Astrocyte of the spinal cord (primary cell): ENCODE measurements around the gene SLC9A9.

Experiments
- DNase-seq: peaks from one replicate; pipeline ENCODE4 v3.0.0; 2011; ENCODE audit warnings: low read depth, low spot score
- H3K4me3 ChIP-seq: 2 replicates; pipeline ENCODE4 v1.5.1; 2011; ENCODE audit warnings: low read depth, mild to moderate bottlenecking, low read length, moderate library complexity
- CTCF ChIP-seq: IDR thresholded peaks from 2 replicates; pipeline ENCODE4 v1.5.1; 2012; ENCODE audit warnings: low read depth, mild to moderate bottlenecking, low read length, inconsistent platforms
- in situ Hi-C: cut with HindIII; loops from 2 replicates; pipeline ENCODE4 v1.10.0; 2017; ENCODE audit warnings: low sequenced_read_pairs

Gene SLC9A9

GRCh38 chr3:143475981-143476380 lies 372.3 kb downstream of the SLC9A9 start:
- no peak overlapping the region for H3K4me3 ChIP-seq
- in situ Hi-C loops: no loop called here
- no peak for TF ChIP-seq CTCF
- DNase-seq: no peak

- DNase-seq: no peak
- H3K4me3 ChIP-seq: no peak overlapping the region
- in situ Hi-C loops: no loop called here
- TF ChIP-seq CTCF: no peak
Observed at GRCh38 chr3:143472731-143473523, 375.3 kb downstream of the SLC9A9 start.

- DNase-seq: no peak
- TF ChIP-seq CTCF: no peak
- in situ Hi-C loops: no loop called here
- H3K4me3 ChIP-seq: no peak overlapping the region
Observed at GRCh38 chr3:143471705-143472104, 376.6 kb downstream of the SLC9A9 start.

GRCh38 chr3:143469159-143469558 lies 379.1 kb downstream of the SLC9A9 start:
- H3K4me3 ChIP-seq: no peak overlapping the region
- no peak for TF ChIP-seq CTCF
- DNase-seq: no peak
- in situ Hi-C loops: no loop called here

- DNase-seq: no peak
- no peak for TF ChIP-seq CTCF
- in situ Hi-C loops: no loop called here
- H3K4me3 ChIP-seq: no peak overlapping the region
Observed at GRCh38 chr3:143465666-143466065, 382.6 kb downstream of the SLC9A9 start.

GRCh38 chr3:143464850-143465249 lies 383.4 kb downstream of the SLC9A9 start:
- peak; percentile 25 for DNase-seq
- in situ Hi-C loops: no loop called here
- H3K4me3 ChIP-seq: no peak overlapping the region
- TF ChIP-seq CTCF: no peak

DNA sequence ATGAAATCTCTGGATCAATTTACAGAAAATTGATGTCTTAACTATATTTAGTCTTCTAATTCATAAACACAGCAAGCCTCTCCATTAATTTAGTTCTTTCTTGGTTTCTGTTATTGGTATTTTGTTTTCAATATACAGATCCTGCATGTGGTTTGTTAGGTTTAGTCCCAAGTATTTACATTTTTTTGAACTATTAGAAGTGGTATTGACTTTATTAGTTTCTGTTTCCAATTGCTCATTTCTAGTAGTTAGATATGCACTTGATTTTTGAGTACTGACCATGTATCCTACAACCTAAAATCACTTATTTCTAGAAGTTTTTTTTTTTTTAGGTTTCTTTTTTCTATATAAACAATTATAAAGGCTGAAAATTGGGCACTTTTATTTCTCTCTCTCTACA lies 392.8 kb downstream of the SLC9A9 start:
- TF ChIP-seq CTCF: no peak

More for the DNA sequence above, 392.8 kb downstream of the SLC9A9 start:
- DNase-seq: no peak
- in situ Hi-C loops: no loop called here
- no peak overlapping the region for H3K4me3 ChIP-seq
